Activated CD4-positive, alpha-beta T cell treated with anti-CD3 and anti-CD28 coated beads, Interleukin-2, amount 50 U/mL, for 4 hours (primary cell): ENCODE results near the gene NUTF2.

Source experiments
- DNase-seq, 2 experiments: peaks; one replicate each; pipeline ENCODE4 v3.0.0-alpha.2; 2020

The NUTF2 gene

DNA sequence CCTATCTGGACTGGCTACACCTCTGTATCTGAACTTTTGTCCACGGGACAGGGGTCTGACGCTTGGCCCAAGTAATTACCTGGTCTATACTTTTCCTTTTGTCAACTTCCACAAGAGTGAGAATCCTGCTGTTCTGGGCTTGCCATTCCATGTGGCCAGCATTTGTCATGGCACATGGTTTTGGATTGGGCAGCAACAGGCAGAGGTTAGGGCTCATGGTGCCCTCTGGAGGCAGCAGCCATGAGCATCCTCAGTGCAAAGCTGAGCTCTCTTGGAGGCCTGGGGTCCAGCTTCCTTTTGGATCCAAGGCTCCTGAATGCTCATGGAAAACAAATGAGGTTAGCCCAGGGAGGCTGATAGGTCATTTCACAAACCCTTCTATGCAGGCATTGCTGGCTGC lies 18.6 kb downstream of the NUTF2 start:
- DNase-seq: no peak

DNA sequence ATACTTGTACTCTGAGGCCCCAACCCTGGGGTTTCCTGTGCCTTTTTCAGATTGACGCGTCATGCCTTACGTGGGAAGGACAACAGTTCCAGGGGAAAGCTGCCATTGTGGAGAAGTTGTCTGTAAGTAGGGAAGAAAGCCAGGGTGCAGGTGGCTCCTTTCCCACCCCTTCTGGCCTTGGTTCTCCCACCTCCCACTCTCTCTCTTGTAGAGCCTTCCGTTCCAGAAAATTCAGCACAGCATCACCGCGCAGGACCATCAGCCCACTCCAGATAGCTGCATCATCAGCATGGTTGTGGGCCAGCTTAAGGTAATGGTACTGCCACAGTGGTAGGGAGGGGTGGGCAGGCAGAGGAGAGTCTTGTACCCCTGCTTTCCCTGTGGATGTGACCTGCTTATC lies 21.6 kb downstream of the NUTF2 start:
- no peak for DNase-seq

DNA sequence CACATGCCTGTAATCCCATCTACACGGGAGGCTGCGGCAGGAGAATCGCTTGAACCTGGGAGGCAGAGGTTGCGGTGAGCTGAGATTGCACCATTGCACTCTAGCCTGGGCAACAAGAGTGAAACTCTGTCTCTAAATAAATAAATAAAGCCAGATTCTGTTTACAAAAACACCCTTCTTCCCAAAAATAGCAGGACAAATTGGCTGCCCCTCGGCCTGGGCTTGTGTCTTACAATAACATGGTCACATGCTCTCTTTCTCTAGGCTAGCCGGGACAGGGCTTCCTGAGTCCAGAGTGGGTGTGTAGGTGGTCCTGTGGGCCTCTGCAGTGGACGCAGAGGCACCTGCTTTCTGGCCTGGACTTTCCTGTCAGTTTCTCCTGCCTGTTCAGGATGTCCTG lies 22.9 kb downstream of the NUTF2 start:
- DNase-seq: no peak

DNA sequence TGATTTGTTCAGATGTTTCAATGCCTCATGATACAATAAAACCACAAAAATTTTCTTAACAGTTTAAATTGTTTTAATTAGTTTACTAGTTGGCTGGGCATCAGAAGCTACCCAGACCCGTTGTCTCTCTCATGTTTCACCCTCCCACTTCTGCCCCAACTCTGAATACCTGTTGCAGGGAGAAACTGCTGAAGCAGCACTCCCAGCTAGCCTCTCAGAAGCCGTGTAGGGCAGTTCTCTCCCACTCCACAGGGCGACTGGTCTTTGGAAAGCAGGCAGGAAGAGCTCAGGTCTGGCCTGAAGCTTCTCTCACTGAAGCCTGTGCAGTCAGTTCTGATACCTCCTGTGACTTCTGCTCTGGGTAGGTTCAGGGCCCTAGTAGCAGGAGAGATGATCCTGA lies 24.5 kb downstream of the NUTF2 start:
- no peak for DNase-seq

DNA sequence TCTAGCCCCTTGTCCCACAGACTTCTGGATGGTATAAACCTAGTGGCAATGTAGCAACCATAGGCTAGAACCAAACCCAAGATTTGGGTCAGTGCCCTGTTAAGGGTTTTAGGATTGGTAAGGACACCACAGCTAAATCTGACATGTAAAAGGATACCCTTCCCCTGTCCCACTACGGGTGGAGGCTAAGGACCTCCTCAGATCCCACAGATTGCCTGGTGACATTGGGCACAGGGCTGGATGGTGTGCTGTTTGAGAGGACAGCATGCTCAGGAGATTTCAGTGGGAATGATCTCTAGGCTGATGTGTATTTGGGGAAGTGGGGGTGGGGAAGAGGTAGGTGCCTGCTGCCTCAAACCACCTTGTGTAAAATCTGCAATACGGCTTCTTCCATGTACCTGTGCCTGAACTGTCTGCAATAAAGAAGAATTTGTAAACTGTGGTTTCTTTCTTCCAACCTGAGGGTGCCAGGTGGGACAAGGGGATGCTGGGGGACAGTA lies 25.4 kb downstream of the NUTF2 start:
- no peak for DNase-seq

DNA sequence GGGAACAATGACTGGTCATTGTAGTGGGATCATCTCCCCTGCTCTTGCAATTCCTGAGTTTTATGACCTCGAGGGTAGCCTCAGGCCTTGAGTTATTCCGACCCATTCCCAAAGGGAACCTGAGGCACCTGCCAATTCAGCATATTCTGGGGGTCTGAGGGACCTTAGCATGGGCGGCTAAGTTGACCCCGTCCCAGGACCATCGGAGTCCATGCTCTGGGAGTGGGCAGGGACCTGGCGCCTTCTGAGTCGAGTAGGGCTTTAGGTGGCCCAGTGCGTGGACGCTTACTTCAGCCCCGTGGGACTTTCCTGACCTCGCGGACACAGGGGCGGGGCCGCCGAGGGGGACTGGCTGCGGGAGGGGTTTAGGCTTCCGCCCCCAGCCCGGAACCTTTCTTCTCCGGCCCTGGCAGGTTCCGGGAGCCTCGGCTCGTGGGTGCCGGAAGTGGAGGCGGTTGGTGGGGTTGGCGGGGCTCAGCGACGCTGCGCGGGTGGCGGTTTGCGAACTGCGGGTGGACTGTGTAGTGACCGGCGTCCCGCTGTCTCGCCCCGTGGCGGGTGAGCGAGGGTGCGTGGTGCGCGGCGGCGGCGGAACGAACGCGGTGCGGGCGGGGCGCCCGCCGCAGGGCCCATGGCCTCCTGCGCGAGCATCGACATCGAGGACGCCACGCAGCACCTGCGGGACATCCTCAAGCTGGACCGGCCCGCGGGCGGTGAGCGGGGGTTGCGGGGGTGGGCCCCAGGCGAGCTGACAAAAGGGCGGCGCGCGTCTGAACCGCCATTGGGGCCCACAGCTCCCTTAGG lies 26.1 kb downstream of the NUTF2 start, which contains the start of gene EDC4:
Gene EDC4 (plus strand): TSS at position 422 of the 804 bp plus-strand sequence. CDS start 210 bp downstream, at position 632.
- peak; percentile 77 to 80 for DNase-seq

DNA sequence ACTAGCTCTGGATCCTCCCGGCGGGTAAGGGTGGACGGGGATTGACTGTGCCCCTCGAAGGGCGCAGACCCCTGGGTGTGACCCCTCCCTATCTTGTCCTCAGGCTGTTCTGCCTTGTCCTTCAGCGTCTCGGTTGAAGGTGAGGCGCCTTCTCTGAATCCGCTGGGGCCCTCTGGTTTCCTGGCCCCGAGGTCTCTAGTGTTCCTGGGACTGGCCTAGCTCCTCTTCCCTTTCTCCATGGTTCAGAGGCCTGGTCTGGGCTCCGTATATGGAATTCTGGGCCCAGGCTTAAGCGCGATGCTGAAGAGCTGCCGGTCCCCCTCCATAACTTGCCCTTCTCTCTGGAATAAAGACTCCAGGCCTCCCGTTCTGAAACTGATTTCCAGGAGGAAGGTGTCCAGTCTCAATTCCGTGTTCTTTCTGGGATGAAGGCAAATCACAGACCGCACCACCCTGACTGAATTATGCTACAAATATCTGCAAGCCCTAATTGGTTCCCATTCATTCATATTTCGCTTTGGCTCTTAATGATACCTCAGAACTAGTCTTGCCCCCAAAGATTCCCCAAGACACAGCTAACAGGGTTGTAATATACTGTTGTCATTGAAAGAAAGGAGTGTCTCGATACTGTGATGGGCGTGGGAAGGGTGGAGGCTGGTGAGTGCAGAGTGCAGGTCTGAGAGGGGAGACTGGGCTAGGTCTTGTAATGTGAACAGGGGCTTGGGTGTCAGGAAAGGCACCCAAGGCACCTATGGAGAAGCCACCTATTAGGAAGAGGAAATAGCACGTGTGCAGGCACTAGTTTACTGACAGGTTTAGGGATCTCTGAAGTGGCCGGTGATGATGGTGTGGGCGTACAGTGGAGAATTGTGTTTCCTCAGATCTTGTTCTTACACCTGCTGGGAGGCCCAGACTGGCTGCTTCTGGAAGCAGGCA lies 27.0 kb downstream of the NUTF2 start:
- DNase-seq: no peak

DNA sequence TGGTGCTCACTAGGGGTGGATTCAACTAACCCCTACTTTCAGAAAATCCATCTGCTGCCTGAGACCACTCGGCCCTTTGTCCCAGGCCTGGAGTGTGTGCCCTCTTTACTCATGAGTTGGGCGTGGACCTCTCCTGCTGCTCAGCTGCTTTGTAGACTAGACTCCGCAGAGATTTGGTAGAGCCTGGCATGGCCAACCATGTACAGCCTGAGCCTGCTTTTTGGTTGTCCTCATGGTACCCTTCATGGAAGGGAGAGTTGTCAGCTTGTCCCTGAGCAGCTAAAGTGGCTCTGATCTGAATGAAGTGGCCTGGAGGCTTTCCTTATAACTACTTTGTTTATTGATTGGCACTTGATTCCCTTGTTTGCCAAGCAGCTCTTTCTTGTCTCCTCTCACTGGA lies 27.6 kb downstream of the NUTF2 start:
- DNase-seq: no peak

DNA sequence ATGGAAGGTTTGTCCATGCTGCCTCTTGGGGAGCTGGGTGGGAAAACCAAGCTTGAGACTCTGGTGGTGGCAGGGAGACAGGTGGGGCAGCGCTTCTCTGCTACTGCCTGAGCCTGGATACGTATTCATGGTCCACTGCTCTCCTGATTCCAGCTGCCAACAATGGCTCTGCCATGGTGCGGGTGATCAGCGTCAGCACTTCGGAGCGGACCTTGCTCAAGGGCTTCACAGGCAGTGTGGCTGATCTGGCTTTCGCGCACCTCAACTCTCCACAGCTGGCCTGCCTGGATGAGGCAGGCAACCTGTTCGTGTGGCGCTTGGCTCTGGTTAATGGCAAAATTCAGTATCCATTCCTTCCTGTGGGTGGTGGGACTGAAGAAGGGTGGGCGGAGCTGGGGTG lies 30.3 kb downstream of the NUTF2 start:
- no peak for DNase-seq

DNA sequence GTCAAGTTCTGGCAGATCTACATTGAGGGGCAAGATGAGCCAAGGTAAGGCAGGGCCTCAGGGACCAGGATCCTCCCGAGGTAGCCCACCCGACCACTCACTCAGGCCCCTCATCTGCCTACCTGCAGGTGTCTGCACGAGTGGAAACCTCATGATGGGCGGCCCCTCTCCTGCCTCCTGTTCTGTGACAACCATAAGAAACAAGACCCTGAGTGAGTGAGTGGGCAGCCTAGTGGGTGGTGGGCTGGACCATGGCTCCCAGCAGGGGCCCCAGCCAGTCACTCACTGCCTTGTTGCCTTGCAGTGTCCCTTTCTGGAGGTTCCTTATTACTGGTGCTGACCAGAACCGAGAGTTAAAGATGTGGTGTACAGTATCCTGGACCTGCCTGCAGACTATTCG lies 31.5 kb downstream of the NUTF2 start:
- DNase-seq: no peak

DNA sequence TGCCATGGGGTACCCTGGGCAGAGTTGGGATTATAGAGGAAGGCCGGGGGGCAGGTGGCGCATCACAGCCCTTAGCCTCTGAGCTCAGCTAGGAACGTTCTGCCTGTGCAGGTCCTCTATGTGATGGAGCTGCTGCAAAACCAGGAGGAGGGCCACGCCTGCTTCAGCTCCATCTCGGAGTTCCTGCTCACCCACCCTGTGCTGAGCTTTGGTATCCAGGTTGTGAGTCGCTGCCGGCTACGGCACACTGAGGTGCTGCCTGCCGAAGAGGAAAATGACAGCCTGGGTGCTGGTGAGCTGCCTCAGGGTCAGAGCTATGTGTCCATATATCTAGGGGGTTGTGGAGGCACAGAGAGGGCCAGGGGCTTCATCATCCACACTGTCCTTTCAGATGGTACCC lies 32.1 kb downstream of the NUTF2 start:
- no peak for DNase-seq

DNA sequence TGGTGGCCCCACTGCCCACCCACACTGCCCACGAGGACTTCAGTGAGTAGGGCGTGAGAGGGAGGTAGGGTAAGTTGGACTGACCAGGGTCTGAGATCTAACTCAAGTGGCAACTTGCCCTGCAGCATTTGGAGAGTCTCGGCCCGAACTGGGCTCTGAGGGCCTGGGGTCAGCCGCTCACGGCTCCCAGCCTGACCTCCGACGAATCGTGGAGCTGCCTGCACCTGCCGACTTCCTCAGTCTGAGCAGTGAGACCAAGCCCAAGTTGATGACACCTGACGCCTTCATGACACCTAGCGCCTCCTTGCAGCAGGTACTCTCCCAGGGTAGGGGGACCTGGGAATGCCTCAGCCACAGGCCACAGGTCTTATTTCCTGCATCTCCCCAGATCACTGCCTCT lies 32.7 kb downstream of the NUTF2 start:
- no peak for DNase-seq

DNA sequence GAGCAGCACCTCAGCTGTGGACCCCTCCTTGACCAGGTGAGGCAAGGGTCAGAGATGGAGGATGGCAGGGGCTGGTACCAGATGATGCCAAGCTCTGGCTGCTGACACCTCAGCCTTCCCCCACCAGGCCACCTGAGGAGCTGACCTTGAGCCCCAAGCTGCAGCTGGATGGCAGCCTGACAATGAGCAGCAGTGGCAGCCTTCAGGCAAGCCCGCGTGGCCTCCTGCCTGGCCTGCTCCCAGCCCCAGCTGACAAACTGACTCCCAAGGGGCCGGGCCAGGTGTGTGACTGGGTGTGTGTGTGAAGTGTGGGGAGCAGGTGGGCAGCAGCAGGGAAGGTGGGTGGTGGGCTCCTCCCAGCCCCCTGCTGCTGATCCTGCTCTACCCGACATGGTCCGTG lies 33.2 kb downstream of the NUTF2 start:
- no peak for DNase-seq

DNA sequence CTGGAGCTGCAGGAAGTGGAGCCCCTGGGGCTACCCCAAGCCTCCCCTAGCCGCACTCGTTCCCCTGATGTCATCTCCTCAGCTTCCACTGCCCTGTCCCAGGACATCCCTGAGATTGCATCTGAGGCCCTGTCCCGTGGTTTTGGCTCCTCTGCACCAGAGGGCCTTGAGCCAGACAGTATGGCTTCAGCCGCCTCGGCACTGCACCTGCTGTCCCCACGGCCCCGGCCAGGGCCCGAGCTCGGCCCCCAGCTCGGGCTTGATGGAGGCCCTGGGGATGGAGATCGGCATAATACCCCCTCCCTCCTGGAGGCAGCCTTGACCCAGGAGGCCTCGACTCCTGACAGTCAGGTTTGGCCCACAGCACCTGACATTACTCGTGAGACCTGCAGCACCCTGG lies 33.9 kb downstream of the NUTF2 start:
- no peak for DNase-seq

DNA sequence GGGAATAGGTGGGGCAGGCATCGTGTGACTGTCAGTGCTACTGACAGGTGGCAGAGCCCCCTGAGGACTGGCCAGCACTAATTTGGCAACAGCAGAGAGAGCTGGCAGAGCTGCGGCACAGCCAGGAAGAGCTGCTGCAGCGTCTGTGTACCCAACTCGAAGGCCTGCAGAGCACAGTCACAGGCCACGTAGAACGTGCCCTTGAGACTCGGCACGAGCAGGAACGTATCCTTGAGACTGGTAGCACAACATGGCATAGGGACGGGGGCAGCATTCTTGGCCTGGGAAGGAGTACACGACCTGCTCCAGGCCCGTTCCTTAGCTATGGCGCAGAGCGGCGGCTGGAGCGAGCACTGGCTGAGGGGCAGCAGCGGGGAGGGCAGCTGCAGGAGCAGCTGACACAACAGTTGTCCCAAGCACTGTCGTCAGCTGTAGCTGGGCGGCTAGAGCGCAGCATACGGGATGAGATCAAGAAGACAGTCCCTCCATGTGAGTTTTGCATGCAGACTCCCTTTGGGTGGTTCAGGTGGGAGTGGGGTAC lies 35.0 kb downstream of the NUTF2 start:
- DNase-seq: no peak

DNA sequence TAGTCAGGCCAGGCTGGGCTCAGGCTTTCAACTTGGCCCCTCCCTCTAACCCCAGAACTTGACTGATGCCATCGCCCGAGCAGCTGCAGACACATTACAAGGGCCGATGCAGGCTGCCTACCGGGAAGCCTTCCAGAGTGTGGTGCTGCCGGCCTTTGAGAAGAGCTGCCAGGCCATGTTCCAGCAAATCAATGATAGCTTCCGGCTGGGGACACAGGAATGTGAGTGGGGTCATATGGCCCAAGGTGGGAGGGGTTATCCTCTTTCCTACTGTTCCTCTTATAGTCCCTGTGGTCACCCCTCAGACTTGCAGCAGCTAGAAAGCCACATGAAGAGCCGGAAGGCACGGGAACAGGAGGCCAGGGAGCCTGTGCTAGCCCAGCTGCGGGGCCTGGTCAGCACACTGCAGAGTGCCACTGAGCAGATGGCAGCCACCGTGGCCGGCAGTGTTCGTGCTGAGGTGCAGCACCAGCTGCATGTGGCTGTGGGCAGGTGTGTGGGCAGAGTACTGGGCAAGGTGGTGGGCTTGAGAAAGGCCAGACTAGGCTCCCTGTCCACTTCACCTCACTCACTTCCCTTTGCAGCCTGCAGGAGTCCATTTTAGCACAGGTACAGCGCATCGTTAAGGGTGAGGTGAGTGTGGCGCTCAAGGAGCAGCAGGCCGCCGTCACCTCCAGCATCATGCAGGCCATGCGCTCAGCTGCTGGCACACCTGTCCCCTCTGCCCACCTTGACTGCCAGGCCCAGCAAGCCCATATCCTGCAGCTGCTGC lies 35.8 kb downstream of the NUTF2 start:
- no peak for DNase-seq

DNA sequence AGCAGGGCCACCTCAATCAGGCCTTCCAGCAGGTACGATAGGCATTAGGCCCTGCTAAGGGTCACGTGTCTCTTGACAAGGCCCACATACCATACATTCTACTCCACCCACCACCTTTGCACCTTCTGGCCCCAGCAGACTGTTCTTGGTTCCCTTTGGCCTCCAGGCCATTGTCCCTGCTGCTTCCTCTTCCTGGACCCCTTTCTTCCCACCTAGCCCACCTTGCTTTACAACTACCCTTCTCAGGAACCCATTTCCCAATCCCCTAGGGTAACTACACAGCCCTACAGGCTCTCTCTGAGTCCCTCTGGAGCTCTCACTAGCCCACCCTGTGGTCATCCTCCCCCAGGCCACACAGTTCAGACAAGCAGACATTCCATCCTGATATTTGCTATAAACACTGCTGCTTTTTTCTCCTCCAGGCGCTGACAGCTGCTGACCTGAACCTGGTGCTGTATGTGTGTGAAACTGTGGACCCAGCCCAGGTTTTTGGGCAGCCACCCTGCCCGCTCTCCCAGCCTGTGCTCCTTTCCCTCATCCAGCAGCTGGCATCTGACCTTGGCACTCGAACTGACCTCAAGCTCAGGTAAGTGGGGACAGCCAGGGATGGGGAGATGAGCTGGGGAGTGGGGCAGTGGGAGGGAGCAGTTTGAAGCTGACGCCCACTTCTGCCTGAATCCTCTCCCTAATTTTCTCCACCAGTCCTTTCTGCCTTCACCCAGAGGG lies 36.6 kb downstream of the NUTF2 start:
- no peak for DNase-seq

DNA sequence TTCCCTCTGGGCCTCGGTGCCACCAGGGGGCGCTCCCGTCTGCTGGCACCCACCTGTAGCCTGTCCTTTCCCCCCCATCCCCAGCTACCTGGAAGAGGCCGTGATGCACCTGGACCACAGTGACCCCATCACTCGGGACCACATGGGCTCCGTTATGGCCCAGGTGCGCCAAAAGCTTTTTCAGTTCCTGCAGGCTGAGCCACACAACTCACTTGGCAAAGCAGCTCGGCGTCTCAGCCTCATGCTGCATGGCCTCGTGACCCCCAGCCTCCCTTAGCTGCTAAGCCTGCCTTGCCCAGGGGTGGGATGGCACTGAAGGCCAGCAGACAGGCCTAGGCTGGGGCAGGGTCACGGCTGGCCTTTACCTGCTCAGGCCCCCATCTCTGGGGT lies 37.1 kb downstream of the NUTF2 start:
- DNase-seq: peak; percentile 66 to 67

DNA sequence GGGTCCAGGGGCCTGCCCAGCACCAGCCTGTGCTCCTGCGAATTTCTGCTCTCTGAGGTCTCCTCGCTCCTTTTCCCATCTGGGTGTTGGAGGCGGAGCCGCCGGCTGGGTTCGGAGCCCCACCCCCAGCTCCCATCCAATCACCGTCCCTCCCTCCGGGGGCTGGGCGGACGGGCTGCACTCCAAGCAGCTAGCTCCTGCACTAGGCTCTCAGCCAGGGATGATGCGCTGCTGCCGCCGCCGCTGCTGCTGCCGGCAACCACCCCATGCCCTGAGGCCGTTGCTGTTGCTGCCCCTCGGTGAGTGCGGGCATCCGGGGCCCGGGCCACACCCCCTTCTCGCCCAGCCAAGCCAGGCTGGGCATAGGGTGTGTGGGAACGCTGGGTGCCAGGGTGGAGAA lies 38.0 kb downstream of the NUTF2 start, which contains the start of gene NRN1L:
Gene NRN1L (plus strand): TSS at position 202 of the 400 bp plus-strand sequence. CDS start 19 bp downstream, at position 221.
- DNase-seq: no peak

DNA sequence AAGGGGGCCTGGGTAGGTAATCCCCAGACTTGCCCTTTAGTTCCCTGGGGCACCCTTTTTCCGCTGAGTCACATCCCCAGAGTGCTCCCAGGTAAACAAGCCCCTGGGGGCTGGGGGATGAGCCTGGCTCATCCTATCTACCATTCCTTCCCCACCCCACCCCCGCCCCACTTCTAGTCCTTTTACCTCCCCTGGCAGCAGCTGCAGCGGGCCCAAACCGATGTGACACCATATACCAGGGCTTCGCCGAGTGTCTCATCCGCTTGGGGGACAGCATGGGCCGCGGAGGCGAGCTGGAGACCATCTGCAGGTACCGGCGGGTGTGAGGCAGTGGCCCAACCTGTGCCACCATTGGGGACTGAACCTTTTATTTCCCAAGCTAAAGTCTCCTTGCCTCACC lies 38.8 kb downstream of the NUTF2 start:
- DNase-seq: no peak

DNA sequence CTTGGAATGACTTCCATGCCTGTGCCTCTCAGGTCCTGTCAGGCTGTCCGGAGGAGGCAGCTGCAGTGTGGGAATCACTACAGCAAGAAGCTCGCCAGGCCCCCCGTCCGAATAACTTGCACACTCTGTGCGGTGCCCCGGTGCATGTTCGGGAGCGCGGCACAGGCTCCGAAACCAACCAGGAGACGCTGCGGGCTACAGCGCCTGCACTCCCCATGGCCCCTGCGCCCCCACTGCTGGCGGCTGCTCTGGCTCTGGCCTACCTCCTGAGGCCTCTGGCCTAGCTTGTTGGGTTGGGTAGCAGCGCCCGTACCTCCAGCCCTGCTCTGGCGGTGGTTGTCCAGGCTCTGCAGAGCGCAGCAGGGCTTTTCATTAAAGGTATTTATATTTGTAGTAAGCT lies 39.2 kb downstream of the NUTF2 start:
- no peak for DNase-seq

DNA sequence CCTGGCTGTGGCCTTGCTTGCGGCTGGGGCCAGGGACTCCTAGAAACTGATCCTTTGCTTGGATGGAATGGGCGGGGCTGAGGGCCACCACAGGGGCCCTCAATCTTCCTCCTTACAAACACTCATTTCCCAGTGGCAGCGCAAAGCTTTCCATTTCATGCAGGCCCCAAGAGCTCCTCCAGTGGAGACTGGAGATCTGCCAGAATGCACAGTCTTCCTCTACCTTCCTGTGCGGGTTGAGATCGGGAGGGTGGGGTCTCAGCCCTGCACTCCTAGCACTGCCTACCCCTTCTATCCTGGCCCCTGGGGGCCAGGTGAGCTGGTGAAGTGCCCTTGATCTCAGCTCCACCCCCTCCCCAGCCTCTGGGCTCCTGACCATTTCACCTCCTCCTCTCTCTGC lies 39.7 kb downstream of the NUTF2 start:
- DNase-seq: no peak
